ENCODE results near the gene MID1.

- TF ChIP-seq CTCF (conservative IDR thresholded peaks at IDR 0.05; ENCODE audit: low read length) (no peak), EZH2phosphoT487 (IDR thresholded peaks at IDR 0.05; ENCODE audit: borderline replicate concordance) (no peak)
Measured at GRCh38 chrX:10414862-10415261, 205.5 kb downstream of the MID1 start.
